GM21576 (cell line): Measurements from ENCODE around the gene ANAPC10.

Source experiments
- ATAC-seq: cut with Tn5 transposase; IDR thresholded peaks from one replicate; pipeline ENCODE4 v1.9.1; 2021; ENCODE audit warnings: mild to moderate bottlenecking, moderate library complexity; ENCODE audit not compliant: unreplicated experiment

The ANAPC10 gene

DNA sequence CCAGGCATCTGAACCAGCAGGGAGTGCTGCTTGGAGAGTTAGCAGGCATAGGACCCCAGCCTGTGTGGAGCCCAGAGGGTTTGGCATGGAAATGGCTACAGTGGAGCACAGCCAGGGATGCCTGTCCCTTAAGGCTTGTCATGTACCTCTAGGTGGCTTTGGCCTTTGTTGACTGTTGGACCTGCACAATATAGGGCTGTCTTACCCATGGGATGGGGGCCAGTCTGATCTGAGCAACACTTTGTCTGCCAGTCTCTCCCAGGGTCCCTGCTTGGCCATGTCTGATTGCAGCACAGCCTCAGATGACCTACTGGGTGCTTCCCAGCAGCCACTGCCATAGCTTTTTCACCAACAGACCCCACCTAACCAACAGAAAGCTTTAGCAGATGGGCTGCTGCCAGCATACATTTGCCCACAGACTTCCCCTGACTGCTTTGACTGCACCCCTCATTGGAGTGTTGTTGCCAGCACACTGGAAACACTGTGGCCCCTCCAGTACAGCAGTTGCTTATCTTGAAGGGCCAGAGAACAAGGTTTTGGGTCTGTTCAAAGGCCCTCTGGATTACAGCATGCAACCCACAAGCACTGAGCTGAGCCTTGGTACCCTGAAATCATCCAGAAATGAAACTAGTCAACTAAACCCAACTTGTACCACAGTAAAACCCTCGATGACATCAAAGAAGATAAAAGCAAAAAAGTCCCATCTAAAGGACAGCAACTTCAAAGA is 22.1 kb downstream of the ANAPC10 start:
- no peak for ATAC-seq

DNA sequence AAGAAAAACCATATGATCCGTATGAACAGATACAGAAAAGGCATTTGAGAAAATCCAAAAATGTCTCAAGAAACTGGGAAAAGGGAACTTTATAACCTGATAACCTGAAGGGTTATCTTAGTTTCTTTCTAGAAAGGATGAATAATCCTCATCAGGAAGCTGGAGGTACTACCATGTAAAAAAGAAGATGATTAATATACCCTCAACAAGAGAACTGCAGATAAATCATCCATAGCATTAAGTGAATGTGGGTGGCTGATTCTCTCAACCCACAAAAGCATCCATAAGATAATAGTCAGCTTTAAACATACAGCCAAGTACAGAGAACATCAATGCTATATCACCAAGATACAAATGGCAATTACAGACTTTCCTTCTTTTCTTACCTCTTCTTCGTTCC is 26.4 kb downstream of the ANAPC10 start:
- ATAC-seq, result no peak

- ATAC-seq, result no peak
These were observed 28.6 kb downstream of the ANAPC10 start for GRCh38 chr4:145069361-145069760.

GRCh38 chr4:145066063-145066501 is 31.9 kb downstream of the ANAPC10 start:
- no peak for ATAC-seq

DNA sequence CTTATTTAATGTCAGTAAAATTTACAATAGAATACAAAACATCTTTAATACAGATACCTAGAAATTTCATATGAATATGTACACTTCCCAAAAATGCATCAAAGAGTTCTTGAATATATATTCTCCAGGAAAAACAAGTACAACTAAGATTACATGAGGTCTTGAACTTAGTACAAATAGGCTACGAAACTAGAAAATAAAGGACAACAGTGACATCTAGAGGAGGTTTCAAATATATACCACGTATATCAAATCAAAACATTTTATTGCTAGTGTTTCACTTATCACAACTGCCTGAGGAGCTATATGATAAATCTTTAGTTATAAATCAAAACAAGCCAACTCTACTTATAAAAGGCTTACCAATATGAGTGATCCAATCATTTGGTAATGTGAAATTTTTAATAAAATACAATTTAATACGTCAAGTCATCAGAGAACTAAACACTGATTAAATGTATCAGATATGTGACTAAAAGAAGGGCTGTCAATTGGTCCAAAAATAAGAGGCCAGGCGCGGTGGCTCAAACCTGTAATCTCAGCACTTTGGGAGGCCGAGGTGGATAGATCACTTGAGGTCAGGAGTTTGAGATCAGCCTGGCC is 36.6 kb downstream of the ANAPC10 start:
- ATAC-seq, result peak; percentile 75

DNA sequence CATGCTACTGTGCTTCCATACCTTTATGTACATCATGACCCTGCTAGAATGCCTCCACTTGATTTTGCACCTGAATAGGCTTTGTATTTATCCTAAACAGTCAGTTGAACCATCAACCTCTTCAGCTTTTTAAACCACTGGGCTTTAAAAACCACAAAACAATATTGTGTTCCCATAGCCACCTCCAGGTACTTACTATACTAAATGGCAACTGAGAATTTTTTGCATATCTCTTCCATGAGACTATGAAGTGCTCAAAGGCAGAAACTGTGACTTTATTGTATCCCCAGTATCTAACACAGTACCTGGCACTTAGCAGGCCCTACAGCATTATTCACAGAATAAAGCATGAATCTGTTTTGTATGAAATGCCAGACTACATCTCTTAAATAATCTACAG is 39.7 kb downstream of the ANAPC10 start:
- no peak for ATAC-seq

GRCh38 chr4:145056325-145057130 is 41.5 kb downstream of the ANAPC10 start:
- no peak for ATAC-seq

DNA sequence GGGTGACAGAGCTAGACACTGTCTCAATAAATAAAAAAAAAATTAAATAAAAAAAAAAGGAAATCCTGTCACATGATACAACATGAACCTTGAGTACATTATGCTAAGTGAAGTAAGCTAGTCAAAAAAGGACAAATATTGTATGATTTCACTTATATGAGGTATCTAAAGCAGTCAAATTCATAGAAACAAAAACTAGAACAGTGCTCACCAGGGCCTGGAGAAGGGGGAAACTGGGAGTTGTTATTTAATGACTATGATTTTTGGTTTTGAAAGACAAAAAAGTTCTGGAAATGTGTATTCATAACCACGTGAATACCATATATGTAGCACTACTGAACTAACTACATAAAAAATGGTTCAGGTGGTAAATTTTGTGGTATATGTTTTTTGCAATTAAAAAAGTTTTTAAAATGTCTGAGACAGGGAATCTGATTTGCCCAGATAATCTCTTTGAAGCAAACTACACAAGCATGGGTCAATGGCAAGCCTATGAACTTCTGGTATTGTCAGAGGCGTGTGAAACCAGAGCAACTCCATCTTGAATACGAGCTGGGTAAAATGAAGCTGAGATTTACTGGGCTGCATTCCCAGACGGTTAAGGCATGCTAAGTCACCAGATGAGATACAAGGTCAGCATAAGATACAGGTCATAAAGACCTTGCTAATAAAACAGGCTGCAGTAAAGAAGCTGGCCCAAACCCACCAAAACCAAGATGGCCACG is 42.3 kb downstream of the ANAPC10 start:
- ATAC-seq, result no peak

GRCh38 chr4:145049241-145049640 is 48.8 kb downstream of the ANAPC10 start:
- ATAC-seq, result no peak

- ATAC-seq, result no peak
These were observed 49.2 kb downstream of the ANAPC10 start for GRCh38 chr4:145048817-145049216.

DNA sequence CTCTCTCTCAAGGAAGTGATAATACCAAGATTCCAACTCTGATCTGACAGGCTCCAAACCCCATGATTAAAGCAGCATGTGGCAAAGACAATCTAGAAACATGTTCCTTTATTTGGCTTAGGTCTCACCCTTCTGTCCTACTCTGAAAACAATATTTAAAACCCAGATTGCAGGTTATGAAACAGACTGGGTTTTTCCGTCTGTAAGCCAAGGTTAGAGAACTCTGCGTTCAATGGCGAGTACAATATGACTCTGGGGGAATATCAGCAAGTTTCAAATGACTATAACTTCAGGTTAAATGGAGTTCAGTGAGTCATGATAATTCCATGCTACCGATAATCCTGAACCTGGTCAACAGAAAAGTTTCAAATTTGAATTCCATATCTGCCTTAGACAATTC is 50.8 kb downstream of the ANAPC10 start:
- ATAC-seq, result peak; percentile 56

DNA sequence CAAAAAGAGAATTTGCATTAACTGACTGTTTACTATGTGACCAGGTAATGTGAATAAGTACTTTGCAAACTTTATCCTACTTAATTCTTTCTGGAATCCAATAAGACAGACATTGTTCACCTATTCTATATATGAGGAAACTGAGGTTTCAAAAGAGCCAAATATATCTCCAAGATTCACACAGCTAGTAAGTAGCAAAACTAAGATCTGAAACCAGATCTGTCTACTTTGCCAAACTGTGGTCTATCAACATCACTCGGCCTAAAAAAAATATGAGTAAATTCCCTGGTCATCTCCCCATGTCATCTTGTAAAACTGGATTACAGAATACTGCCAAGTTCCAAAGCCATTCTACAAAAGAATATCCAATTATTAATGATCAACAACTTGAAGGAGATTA is 52.8 kb downstream of the ANAPC10 start:
- peak; percentile 33 for ATAC-seq

GRCh38 chr4:145044341-145044740 is 53.7 kb downstream of the ANAPC10 start:
- no peak for ATAC-seq

- ATAC-seq, result no peak
These were observed 54.7 kb downstream of the ANAPC10 start for GRCh38 chr4:145043306-145043705.

DNA sequence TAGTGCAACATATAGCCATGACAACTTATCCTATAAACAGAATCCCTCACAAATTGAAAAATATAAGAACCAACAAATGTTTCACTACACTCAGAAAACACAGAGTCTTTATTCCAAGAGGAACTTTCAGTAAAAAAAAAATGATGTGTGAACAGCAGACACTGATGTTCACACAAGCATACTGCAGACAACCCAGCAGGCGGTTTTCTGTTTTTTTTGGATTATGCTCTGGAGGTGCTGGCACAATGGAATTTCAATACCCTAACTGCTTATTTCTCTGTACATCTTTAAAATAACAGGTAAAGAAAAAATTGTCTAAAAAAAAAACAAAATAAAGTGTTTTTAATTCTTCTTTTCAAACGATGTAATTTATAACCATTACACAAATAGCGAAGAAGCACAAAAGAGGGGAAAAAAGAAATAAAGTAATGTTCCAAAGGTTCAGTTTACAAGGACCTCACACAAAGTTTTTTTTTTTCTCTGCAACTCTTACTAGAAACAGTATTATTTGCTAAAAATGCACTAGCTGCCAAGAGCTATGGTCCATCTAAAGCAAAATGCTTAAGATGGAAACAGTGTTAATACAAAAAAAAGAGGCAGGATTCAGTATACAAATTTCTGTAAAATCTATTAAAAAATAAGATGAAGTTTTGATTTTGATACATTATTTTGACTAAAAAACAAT is 55.3 kb downstream of the ANAPC10 start:
- ATAC-seq, result no peak

DNA sequence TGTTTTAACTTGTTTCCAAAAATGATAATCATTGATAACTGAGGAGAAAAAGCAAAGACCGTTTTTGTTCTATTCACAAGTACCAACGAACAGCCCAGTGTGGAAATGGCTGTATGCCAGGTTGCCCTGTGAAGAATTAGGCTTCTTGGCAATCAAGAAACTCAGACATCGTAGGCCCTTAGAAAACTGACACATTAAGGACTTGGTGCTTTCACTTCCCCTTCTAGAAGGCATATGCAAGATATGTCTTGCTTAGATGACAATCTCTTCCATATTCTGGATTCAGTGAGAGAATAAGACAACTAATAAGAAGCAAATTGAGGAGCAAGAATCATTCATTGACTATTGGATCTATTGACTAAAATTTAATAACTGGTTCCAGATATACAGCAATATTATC is 56.6 kb downstream of the ANAPC10 start:
- peak; percentile 97 for ATAC-seq

DNA sequence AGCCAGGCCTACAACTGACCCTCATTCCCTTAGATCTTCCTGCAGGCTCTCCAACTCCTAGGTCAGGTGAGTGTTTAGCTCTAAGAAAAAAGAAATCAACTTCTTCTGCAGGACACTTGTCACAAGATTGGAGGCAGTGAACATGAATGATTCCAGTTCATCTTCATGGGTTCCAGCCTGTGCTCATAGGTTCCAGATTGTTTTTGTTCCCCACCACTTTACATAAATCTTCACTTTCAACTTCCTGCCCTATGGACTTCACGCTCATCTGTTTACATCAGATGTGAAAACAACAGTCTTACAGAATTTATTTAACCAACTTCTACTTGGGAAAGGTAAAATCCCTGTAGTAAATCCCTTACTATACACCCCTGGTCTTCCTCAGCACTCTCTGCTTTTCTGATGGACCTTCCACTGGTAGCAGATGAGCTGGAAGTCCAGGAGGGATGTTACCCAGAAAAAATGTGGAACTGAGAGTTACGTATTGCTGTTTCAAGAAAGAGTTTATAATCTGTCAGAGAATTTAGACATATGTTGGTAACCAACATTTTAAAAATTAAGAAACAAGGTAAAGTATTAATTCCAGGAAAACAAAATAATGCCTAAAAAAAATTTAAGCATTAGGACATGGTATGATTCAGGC is 62.4 kb downstream of the ANAPC10 start:
- no peak for ATAC-seq

DNA sequence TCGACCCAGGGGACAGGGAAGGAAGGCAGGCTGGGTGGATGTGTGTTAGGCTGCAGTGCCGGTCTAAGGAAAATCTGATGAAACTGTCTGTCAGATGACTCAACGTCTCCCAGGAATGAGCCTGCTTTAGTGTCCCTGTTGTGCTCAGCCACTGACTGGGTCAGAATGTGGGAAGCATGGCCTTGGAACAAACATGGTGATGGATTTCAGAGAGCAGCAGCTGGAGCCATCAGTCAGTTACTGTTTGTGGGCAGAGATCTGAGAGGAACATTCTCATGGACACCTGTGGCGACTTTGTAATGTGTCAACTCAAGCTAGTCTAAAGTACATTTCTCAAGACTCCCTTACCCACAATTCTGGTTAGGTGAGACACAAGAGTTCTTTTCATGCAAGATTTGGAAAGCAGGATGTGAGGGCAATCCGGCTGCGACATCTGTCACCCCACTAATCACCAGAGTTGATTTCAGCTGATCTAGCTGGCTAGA is 63.2 kb downstream of the ANAPC10 start:
- ATAC-seq, result no peak

DNA sequence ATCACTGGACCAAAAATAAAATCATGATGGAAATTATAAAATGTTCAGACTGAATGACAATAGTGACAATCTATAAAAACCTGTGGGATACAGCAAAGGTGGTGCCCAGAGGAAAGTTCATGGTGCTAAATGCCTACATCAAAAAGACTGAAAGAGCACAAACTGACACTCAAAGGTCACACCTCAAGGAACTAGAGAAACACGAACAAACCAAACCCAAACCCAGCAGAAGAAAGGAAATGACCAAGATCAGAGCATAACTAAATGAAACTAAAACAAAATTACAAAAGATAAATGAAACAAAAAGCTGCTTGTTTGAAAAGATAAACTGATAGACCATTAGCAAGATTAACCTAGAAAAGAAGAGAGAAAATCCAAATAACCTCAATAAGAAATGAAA is 78.7 kb downstream of the ANAPC10 start:
- ATAC-seq, result no peak

- ATAC-seq, result no peak
These were observed 83.6 kb downstream of the ANAPC10 start for GRCh38 chr4:145014365-145014764.
